ENCODE data around the gene ATP8B4.

GRCh38 chr15:49875392-49875791, 243.6 kb downstream of the ATP8B4 start:
- no peak for TF ChIP-seq NFIC (IDR thresholded peaks at IDR 0.05; ENCODE audit: borderline replicate concordance)
- no peak for TF ChIP-seq EZH2phosphoT487 (IDR thresholded peaks at IDR 0.05; ENCODE audit: borderline replicate concordance, low read depth)
- no peak for TF ChIP-seq YY1 (IDR thresholded peaks at IDR 0.05; ENCODE audit: low read depth)
- TF ChIP-seq, protein P1, sequence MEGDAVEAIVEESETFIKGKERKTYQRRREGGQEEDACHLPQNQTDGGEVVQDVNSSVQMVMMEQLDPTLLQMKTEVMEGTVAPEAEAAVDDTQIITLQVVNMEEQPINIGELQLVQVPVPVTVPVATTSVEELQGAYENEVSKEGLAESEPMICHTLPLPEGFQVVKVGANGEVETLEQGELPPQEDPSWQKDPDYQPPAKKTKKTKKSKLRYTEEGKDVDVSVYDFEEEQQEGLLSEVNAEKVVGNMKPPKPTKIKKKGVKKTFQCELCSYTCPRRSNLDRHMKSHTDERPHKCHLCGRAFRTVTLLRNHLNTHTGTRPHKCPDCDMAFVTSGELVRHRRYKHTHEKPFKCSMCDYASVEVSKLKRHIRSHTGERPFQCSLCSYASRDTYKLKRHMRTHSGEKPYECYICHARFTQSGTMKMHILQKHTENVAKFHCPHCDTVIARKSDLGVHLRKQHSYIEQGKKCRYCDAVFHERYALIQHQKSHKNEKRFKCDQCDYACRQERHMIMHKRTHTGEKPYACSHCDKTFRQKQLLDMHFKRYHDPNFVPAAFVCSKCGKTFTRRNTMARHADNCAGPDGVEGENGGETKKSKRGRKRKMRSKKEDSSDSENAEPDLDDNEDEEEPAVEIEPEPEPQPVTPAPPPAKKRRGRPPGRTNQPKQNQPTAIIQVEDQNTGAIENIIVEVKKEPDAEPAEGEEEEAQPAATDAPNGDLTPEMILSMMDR (IDR thresholded peaks at IDR 0.05): no peak
- TF ChIP-seq, protein P2, sequence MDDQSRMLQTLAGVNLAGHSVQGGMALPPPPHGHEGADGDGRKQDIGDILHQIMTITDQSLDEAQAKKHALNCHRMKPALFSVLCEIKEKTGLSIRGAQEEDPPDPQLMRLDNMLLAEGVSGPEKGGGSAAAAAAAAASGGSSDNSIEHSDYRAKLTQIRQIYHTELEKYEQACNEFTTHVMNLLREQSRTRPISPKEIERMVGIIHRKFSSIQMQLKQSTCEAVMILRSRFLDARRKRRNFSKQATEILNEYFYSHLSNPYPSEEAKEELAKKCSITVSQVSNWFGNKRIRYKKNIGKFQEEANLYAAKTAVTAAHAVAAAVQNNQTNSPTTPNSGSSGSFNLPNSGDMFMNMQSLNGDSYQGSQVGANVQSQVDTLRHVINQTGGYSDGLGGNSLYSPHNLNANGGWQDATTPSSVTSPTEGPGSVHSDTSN (IDR thresholded peaks at IDR 0.05): no peak
- TF ChIP-seq FOXM1 (IDR thresholded peaks at IDR 0.05; ENCODE audit: low read depth): no peak
- TF ChIP-seq RAD21 (IDR thresholded peaks at IDR 0.05; ENCODE audit: low read length): no peak
- TF ChIP-seq RCOR1 (IDR thresholded peaks at IDR 0.05; ENCODE audit: low read length): no peak
- TF ChIP-seq TEAD4 (IDR thresholded peaks at IDR 0.05; ENCODE audit: borderline replicate concordance, insufficient read depth): no peak
- TF ChIP-seq SMC3 (IDR thresholded peaks at IDR 0.05; ENCODE audit: low read depth, low read length): no peak
- TF ChIP-seq EP300 (IDR thresholded peaks at IDR 0.05; ENCODE audit: borderline replicate concordance in 1 of 2, low read depth in 1 of 2, low read length in 1 of 2): no peak
- no peak for TF ChIP-seq MAX (IDR thresholded peaks at IDR 0.05; ENCODE audit: low read depth)
- TF ChIP-seq FOSL2 (IDR thresholded peaks at IDR 0.05; ENCODE audit: borderline replicate concordance, low read depth): no peak

All from SK-N-SH (cell line).